Activated naive CD4-positive, alpha-beta T cell treated with anti-CD3 and anti-CD28 coated beads, Interleukin-2, amount 50 U/mL, for 16 hours (primary cell): ENCODE results near the gene MYRF.

Experiments
- DNase-seq: peaks from one replicate; pipeline ENCODE4 v3.0.0-alpha.2; 2020

MYRF gene

GRCh38 chr11:61762223-61762615, 9.8 kb downstream of the MYRF start:
- DNase-seq, result no peak

- no peak for DNase-seq
Measured at GRCh38 chr11:61762798-61763197, 10.4 kb downstream of the MYRF start.

GRCh38 chr11:61763930-61764605, 11.6 kb downstream of the MYRF start:
- DNase-seq, result no peak

GRCh38 chr11:61764606-61765260, 12.3 kb downstream of the MYRF start:
- DNase-seq, result no peak

- no peak for DNase-seq
Measured at GRCh38 chr11:61765550-61766253, 13.3 kb downstream of the MYRF start.

- DNase-seq, result no peak
Measured at GRCh38 chr11:61766353-61766841, 14.0 kb downstream of the MYRF start.

- DNase-seq, result no peak
Measured at GRCh38 chr11:61768376-61769076, 16.1 kb downstream of the MYRF start.

- no peak for DNase-seq
Measured at GRCh38 chr11:61769169-61769920, 16.9 kb downstream of the MYRF start.

- DNase-seq, result no peak
Measured at GRCh38 chr11:61769946-61770683, 17.7 kb downstream of the MYRF start.

GRCh38 chr11:61771195-61771894, 18.9 kb downstream of the MYRF start:
- DNase-seq, result no peak

GRCh38 chr11:61771985-61772455, 19.6 kb downstream of the MYRF start:
- no peak for DNase-seq

GRCh38 chr11:61773356-61773755, 20.9 kb downstream of the MYRF start:
- DNase-seq, result no peak

- DNase-seq, result no peak
Measured at GRCh38 chr11:61773809-61774208, 21.4 kb downstream of the MYRF start.

- DNase-seq, result no peak
Measured at GRCh38 chr11:61774411-61774810, 22.0 kb downstream of the MYRF start.

GRCh38 chr11:61775106-61775505, 22.7 kb downstream of the MYRF start:
- DNase-seq, result no peak

- no peak for DNase-seq
Measured at GRCh38 chr11:61775606-61776554, 23.4 kb downstream of the MYRF start.

- DNase-seq, result peak; percentile 63
Measured at GRCh38 chr11:61776561-61777075, 24.2 kb downstream of the MYRF start.

GRCh38 chr11:61777234-61778090, 25.0 kb downstream of the MYRF start:
- peak; percentile 66 for DNase-seq
